ENCODE data around the gene CCNB2. TPM values are rescaled to one million over a fixed set of nuclear protein-coding genes. Genes with fewer than 3 reads are reported as not detected.

CCNB2 gene
- total RNA-seq, 1 experiment from 2014 or later, result 86.4 TPM

GRCh38 chr15:59111251-59111650 is 6.3 kb downstream of the CCNB2 start:
- BruUV-seq (replicated peaks), result no TSS peak
- CTCF ChIA-PET, result interaction anchor here (0.5 to 0.6 kb wide), 4 partner anchors 122 to 295 kb away, joined by 3 to 7 read pairs (median 3); no protein-coding TSS in a partner anchor
- no peak for DNase-seq
- Mint-ChIP-seq H3K9me3 (ENCODE audit: low read depth, unreplicated experiment) (no peaks in the 10 kb centered on the region), H3K27me3 (ENCODE audit: unreplicated experiment) (no peaks in the 10 kb centered on the region), H3K36me3 (ENCODE audit: insufficient read depth, unreplicated experiment) (peaks cover 74% of the 10 kb centered on the region), H3K27ac (ENCODE audit: unreplicated experiment) (no peak overlapping the region), H3K4me1 (ENCODE audit: low read depth, unreplicated experiment) (peaks cover 23% of the 10 kb centered on the region), H3K4me3 (ENCODE audit: low read depth, unreplicated experiment) (no peak overlapping the region)
- intact Hi-C loops (cut with micrococcal nuclease; ENCODE audit: unreplicated experiment), result no loop called here
- TF ChIP-seq CTCF (IDR thresholded peaks at IDR 0.05; ENCODE audit: unreplicated experiment), result no peak

GRCh38 chr15:59115047-59115446 is 10.1 kb downstream of the CCNB2 start:
- H3K36me3 Mint-ChIP-seq (ENCODE audit: insufficient read depth, unreplicated experiment), result peaks cover 80% of the 10 kb centered on the region
- H3K9me3 Mint-ChIP-seq (ENCODE audit: low read depth, unreplicated experiment), result no peaks in the 10 kb centered on the region
- no TSS peak for BruUV-seq (replicated peaks)
- no peak overlapping the region for H3K27ac Mint-ChIP-seq (ENCODE audit: unreplicated experiment)
- DNase-seq, result no peak
- CTCF ChIA-PET, result no interaction called here
- intact Hi-C loops (cut with micrococcal nuclease; ENCODE audit: unreplicated experiment), result no loop called here
- no peak overlapping the region for H3K4me3 Mint-ChIP-seq (ENCODE audit: low read depth, unreplicated experiment)
- H3K27me3 Mint-ChIP-seq (ENCODE audit: unreplicated experiment), result no peaks in the 10 kb centered on the region
- peaks cover 8% of the 10 kb centered on the region for H3K4me1 Mint-ChIP-seq (ENCODE audit: low read depth, unreplicated experiment)
- no peak for TF ChIP-seq CTCF (IDR thresholded peaks at IDR 0.05; ENCODE audit: unreplicated experiment)

- intact Hi-C loops (cut with micrococcal nuclease; ENCODE audit: unreplicated experiment), result no loop called here
- CTCF ChIA-PET, result interaction anchor here (0.7 to 1.1 kb wide), 2 partner anchors 385 to 412 kb away, joined by 4 to 5 read pairs; no protein-coding TSS in a partner anchor
- no peak for DNase-seq
- no peak overlapping the region for H3K27ac Mint-ChIP-seq (ENCODE audit: unreplicated experiment)
- peaks cover 84% of the 10 kb centered on the region for H3K36me3 Mint-ChIP-seq (ENCODE audit: insufficient read depth, unreplicated experiment)
- H3K4me1 Mint-ChIP-seq (ENCODE audit: low read depth, unreplicated experiment), result peaks cover 8% of the 10 kb centered on the region
- H3K4me3 Mint-ChIP-seq (ENCODE audit: low read depth, unreplicated experiment), result no peak overlapping the region
- no TSS peak for BruUV-seq (replicated peaks)
- no peaks in the 10 kb centered on the region for H3K27me3 Mint-ChIP-seq (ENCODE audit: unreplicated experiment)
- H3K9me3 Mint-ChIP-seq (ENCODE audit: low read depth, unreplicated experiment), result no peaks in the 10 kb centered on the region
- no peak for TF ChIP-seq CTCF (IDR thresholded peaks at IDR 0.05; ENCODE audit: unreplicated experiment)
These were observed 11.2 kb downstream of the CCNB2 start for GRCh38 chr15:59116141-59116540.

- H3K4me1 Mint-ChIP-seq (ENCODE audit: low read depth, unreplicated experiment), result peaks cover 4% of the 10 kb centered on the region
- DNase-seq, result no peak
- peaks cover 83% of the 10 kb centered on the region for H3K36me3 Mint-ChIP-seq (ENCODE audit: insufficient read depth, unreplicated experiment)
- no TSS peak for BruUV-seq (replicated peaks)
- intact Hi-C loops (cut with micrococcal nuclease; ENCODE audit: unreplicated experiment), result no loop called here
- no peak overlapping the region for H3K27ac Mint-ChIP-seq (ENCODE audit: unreplicated experiment)
- CTCF ChIA-PET, result interaction anchor here (1.1 kb wide), 1 partner anchor 412 kb away, joined by 4 read pairs; no protein-coding TSS in a partner anchor
- H3K27me3 Mint-ChIP-seq (ENCODE audit: unreplicated experiment), result no peaks in the 10 kb centered on the region
- no peak for TF ChIP-seq CTCF (IDR thresholded peaks at IDR 0.05; ENCODE audit: unreplicated experiment)
- no peaks in the 10 kb centered on the region for H3K9me3 Mint-ChIP-seq (ENCODE audit: low read depth, unreplicated experiment)
- H3K4me3 Mint-ChIP-seq (ENCODE audit: low read depth, unreplicated experiment), result no peak overlapping the region
These were observed 11.8 kb downstream of the CCNB2 start for GRCh38 chr15:59116771-59117170.
